Neural crest cell (in vitro differentiated cells): ENCODE measurements around the gene ATXN7. TPM values are rescaled to one million over a fixed set of nuclear protein-coding genes. Genes with fewer than 3 reads are reported as not detected.

ENCODE experiments used
- DNase-seq: peaks from one replicate; pipeline ENCODE4 v3.0.0; 2021; ENCODE audit warnings: low read depth, mixed read lengths, low spot score
- H3K27ac Mint-ChIP-seq: one replicate; pipeline ENCODE4 v1.8.0; 2021; ENCODE audit warnings: mild to moderate bottlenecking, mixed read lengths; ENCODE audit not compliant: unreplicated experiment
- H3K27me3 Mint-ChIP-seq: 2 replicates; pipeline ENCODE4 v1.8.0; 2021; ENCODE audit warnings: low read depth, mild to moderate bottlenecking, mixed read lengths
- H3K36me3 Mint-ChIP-seq: 2 replicates; pipeline ENCODE4 v1.8.0; 2021; ENCODE audit warnings: low read depth, mild to moderate bottlenecking, mixed read lengths
- H3K4me1 Mint-ChIP-seq: 2 replicates; pipeline ENCODE4 v1.8.0; 2021; ENCODE audit warnings: mixed read lengths
- H3K4me3 Mint-ChIP-seq: one replicate; pipeline ENCODE4 v1.8.0; 2021; ENCODE audit warnings: mild to moderate bottlenecking, mixed read lengths
- H3K9me3 Mint-ChIP-seq: 2 replicates; pipeline ENCODE4 v1.8.0; 2021; ENCODE audit warnings: mixed read lengths
- total RNA-seq: library from RNA; stranded (reverse); gene quantifications from 2 replicates; pipeline ENCODE4 v1.2.1, GENCODE V29; 2021
- TF ChIP-seq, protein P1 (sequence below): fragments of 200-600 bp; sonication (generic); conservative IDR thresholded peaks from 2 replicates; pipeline ENCODE4 v1.5.0; 2021; ENCODE audit warnings: antibody characterized with exemption, mild to moderate bottlenecking

Gene ATXN7
- total RNA-seq, 1 donor from 2014 or later = 21.7 TPM

DNA sequence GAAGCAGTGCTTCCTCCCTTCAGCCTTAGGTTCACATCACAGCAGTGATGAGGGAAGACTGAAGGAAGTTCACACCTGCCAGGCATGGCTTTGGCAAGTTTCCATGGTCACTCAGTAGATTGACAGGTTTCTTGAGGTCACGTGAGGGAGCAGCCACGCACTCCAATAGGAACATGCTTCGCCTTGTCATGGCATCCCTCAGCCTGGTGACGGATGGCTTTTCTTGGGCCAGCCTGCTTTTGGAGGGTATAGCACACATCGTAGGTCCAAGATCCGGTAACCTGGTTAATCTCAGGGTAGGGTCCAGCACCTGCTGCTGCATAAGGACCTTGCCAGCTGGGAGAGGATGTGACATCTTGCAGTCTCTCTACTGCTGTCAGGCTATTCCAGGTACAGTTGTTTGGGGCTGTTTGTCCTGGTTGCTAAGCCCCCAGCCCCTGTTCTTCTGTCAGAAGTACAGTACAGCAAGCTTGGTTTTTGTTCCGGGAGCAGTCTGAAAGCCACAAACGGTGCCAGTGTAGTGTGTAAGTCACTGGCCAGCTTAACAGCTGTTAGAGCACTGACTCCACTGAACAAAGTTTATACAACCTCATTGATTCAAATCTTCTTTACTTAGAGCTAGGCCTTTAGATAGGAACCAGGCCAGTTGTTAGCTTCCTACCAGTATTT lies 117.3 kb downstream of the ATXN7 start:
- Mint-ChIP-seq H3K9me3 (no peaks in the 10 kb centered on the region), H3K27me3 (no peaks in the 10 kb centered on the region), H3K36me3 (peaks cover 6% of the 10 kb centered on the region), H3K27ac (no peak overlapping the region), H3K4me3 (no peak overlapping the region), H3K4me1 (peaks cover 9% of the 10 kb centered on the region)
- no peak for DNase-seq
- TF ChIP-seq, protein P1, sequence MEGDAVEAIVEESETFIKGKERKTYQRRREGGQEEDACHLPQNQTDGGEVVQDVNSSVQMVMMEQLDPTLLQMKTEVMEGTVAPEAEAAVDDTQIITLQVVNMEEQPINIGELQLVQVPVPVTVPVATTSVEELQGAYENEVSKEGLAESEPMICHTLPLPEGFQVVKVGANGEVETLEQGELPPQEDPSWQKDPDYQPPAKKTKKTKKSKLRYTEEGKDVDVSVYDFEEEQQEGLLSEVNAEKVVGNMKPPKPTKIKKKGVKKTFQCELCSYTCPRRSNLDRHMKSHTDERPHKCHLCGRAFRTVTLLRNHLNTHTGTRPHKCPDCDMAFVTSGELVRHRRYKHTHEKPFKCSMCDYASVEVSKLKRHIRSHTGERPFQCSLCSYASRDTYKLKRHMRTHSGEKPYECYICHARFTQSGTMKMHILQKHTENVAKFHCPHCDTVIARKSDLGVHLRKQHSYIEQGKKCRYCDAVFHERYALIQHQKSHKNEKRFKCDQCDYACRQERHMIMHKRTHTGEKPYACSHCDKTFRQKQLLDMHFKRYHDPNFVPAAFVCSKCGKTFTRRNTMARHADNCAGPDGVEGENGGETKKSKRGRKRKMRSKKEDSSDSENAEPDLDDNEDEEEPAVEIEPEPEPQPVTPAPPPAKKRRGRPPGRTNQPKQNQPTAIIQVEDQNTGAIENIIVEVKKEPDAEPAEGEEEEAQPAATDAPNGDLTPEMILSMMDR = no peak

DNA sequence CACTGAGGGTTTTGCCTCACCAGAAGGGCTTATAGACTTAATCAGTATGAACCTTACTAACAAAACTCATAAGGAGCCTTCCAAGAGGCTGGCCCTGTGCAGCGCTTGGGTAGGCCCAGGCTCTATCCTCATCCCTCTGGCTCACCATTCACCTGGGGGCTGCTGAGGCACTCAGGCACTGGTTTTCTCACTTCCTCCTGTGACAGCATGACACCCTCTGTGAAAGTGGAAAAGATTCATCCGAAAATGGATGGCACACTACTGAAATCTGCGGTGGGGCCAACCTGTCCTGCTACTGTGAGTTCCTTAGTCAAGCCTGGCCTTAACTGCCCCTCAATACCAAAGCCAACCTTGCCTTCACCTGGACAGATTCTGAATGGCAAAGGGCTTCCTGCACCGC lies 118.3 kb downstream of the ATXN7 start:
- H3K9me3 Mint-ChIP-seq = no peaks in the 10 kb centered on the region

DNA sequence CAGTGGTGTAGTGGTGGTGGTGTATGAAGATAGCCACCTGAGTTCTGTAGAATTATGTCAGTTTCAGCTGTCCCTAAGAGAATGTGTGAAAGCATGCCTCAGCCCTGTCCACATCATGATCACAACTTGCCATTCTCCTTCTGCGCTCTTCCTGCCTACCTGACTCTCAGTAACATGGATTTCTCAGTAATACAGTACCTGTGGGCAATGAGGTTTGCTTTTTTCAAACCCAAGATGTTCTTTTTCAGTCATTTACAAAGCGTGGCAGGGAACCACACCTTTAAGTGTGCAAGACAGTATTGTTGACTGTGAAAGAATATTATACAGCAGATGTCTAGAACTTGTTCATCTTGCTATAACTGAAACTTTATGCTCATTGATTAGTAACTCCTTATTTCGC lies 120.7 kb downstream of the ATXN7 start:
- DNase-seq = no peak
- peaks cover 6% of the 10 kb centered on the region for H3K36me3 Mint-ChIP-seq
- no peak overlapping the region for H3K27ac Mint-ChIP-seq
- no peak overlapping the region for H3K4me3 Mint-ChIP-seq
- H3K9me3 Mint-ChIP-seq = no peaks in the 10 kb centered on the region
- H3K27me3 Mint-ChIP-seq = no peaks in the 10 kb centered on the region
- H3K4me1 Mint-ChIP-seq = peaks cover 4% of the 10 kb centered on the region
- TF ChIP-seq, protein P1 = no peak

More for the DNA sequence above, 118.3 kb downstream of the ATXN7 start:
- TF ChIP-seq, protein P1 = no peak
- Mint-ChIP-seq H3K36me3 (peaks cover 6% of the 10 kb centered on the region), H3K4me1 (peaks cover 8% of the 10 kb centered on the region), H3K4me3 (no peak overlapping the region), H3K27me3 (no peaks in the 10 kb centered on the region), H3K27ac (no peak overlapping the region)
- no peak for DNase-seq

DNA sequence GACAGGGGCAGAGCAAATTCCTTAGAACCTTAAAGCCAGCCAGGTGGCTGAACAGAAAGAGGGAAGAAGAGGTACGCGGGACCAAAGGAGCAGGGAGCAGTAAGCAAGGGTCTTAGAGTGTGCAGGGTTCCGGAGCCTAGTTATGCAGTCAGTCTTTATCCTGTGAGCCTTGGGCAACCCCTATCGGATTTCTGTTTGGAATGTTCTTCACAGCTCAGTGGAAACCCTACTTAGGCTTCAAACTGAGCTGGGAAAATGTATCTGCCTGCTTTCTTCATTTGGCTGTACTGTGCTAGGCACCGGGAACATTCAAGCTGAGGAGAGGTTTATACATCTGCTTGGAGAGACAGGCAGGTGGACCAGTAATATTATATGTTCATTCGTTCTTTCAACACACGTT lies 122.5 kb downstream of the ATXN7 start:
- H3K4me1 Mint-ChIP-seq = peaks cover 14% of the 10 kb centered on the region
- H3K27me3 Mint-ChIP-seq = no peaks in the 10 kb centered on the region
- no peak for DNase-seq
- TF ChIP-seq, protein P1 = no peak
- peaks cover 9% of the 10 kb centered on the region for H3K36me3 Mint-ChIP-seq
- H3K27ac Mint-ChIP-seq = no peak overlapping the region
- no peaks in the 10 kb centered on the region for H3K9me3 Mint-ChIP-seq
- H3K4me3 Mint-ChIP-seq = no peak overlapping the region

DNA sequence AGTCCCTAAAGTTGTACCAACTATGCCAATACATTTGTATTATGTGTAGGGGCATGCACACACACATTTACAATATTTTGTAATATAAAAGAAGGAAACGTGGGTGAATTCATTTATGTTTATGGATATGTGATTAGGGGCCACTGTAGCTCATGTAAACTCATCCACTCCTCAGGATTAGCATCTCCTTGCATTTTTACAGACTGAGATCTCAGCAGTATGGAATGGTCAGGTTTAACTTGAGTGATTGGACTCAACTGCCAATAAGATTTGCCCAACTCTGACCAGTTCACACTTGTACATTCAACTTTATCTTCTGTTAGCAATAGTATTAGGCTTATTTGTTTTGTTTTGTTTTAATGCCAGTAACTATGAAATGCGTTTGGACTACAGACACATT lies 123.2 kb downstream of the ATXN7 start:
- TF ChIP-seq, protein P1 = no peak
- H3K9me3 Mint-ChIP-seq = no peaks in the 10 kb centered on the region
- H3K4me3 Mint-ChIP-seq = no peak overlapping the region
- no peaks in the 10 kb centered on the region for H3K27me3 Mint-ChIP-seq
- H3K4me1 Mint-ChIP-seq = peaks cover 14% of the 10 kb centered on the region
- H3K27ac Mint-ChIP-seq = peak overlapping the region; percentile 10
- DNase-seq = no peak
- H3K36me3 Mint-ChIP-seq = peaks cover 11% of the 10 kb centered on the region
